ENCODE measurements around the gene SELENON.

GRCh38 chr1:25750923-25751605 is 48.9 kb upstream of the SELENON start:
- no peak for TF ChIP-seq CTCF (IDR thresholded peaks at IDR 0.05)
- TF ChIP-seq MYC (IDR thresholded peaks at IDR 0.05; ENCODE audit: borderline replicate concordance, low read length): no peak
- TF ChIP-seq ZFP36 (IDR thresholded peaks at IDR 0.05; ENCODE audit: borderline replicate concordance, partially characterized antibody): no peak
- TF ChIP-seq POLR2A (IDR thresholded peaks at IDR 0.05; ENCODE audit: low read length): no peak
- no peak for TF ChIP-seq MAX (IDR thresholded peaks at IDR 0.05)
- TF ChIP-seq TP53 (CRISPR knock-in tag; IDR thresholded peaks at IDR 0.05): no peak
- TF ChIP-seq SREBF2 (IDR thresholded peaks at IDR 0.05): no peak
- TF ChIP-seq HES2 (IDR thresholded peaks at IDR 0.05): no peak
- TF ChIP-seq REST (IDR thresholded peaks at IDR 0.05): no peak
- TF ChIP-seq MAFK (IDR thresholded peaks at IDR 0.05; ENCODE audit: partially characterized antibody): no peak
- TF ChIP-seq BHLHE40 (IDR thresholded peaks at IDR 0.05; ENCODE audit: low read depth, low read length): no peak
- no peak for TF ChIP-seq E2F6 (IDR thresholded peaks at IDR 0.05; ENCODE audit: borderline replicate concordance, low read depth)
- TF ChIP-seq ZNF302 (CRISPR knock-in tag; IDR thresholded peaks at IDR 0.05): no peak
- no peak for TF ChIP-seq FOXS1 (CRISPR knock-in tag; IDR thresholded peaks at IDR 0.05)
